Adrenal gland (tissue), 12 donors: ENCODE data around the gene EVA1C. TPM values are rescaled to one million over a fixed set of nuclear protein-coding genes. Genes with fewer than 3 reads are reported as not detected.

Source experiments
- DNase-seq, 7 donors: peaks; one replicate each; pipeline ENCODE4 v3.0.0-alpha.2; 2019 to 2020
- H3K27ac ChIP-seq, 5 donors: fragments of 200-600 bp; sonication (generic) in 4 of 5; 1 replicate in 3 of 5; 2 replicates in 2 of 5; pipeline versions ENCODE4 v1.5.1 to v1.8.0; 2016 to 2020; ENCODE audit warnings: mild to moderate bottlenecking in 1 of 5
- H3K27me3 ChIP-seq: fragments of 200-600 bp; 2 replicates; pipeline ENCODE4 v1.8.0; 2021
- H3K36me3 ChIP-seq, 2 donors: fragments of 200-600 bp; replicated peaks in 1 of 2; 1 replicate in 1 of 2; 2 replicates in 1 of 2; pipeline versions ENCODE4 v1.5.1 to v1.8.0; 2018 to 2022
- H3K4me1 ChIP-seq, 2 donors: fragments of 200-600 bp; replicated peaks in 1 of 2; 1 replicate in 1 of 2; 2 replicates in 1 of 2; pipeline versions ENCODE4 v1.5.1 to v1.8.0; 2018 to 2021
- H3K4me3 ChIP-seq, 4 donors: fragments of 200-600 bp; sonication (generic) in 3 of 4; one replicate each; pipeline ENCODE4 v1.5.1; 2016 to 2018
- H3K9me3 ChIP-seq, 3 donors: fragments of 200-600 bp; sonication (generic) in 1 of 3; replicated peaks in 1 of 3; 1 replicate in 2 of 3; 2 replicates in 1 of 3; pipeline versions ENCODE4 v1.5.1 to v1.8.0; 2016 to 2021
- POLR2A ChIP-seq, 2 donors: fragments of 450-650 bp; IDR thresholded peaks; one replicate each; pipeline ENCODE4 v1.6.1; 2017; ENCODE audit warnings: antibody characterized with exemption in 2 of 2, mild to moderate bottlenecking in 2 of 2, moderate library complexity in 1 of 2
- WGBS, 4 donors: extraction: QIAGEN DNeasy Blood & Tissue Kit in 2 of 4; methylation state at CpG; one replicate each; pipeline versions ENCODE4 v1.1.5 to v1.1.7; 2013 to 2017; 5-methylcytosine and 5-hydroxymethylcytosine counted together
- intact Hi-C, 2 donors: fragments of 100-400 bp; cut with DNase I; formaldehyde crosslinking; loops; one replicate each; pipeline versions ENCODE4 v1.14.1 to v1.15.0; 2022 to 2023
- polyA plus RNA-seq, 3 donors: library from polyadenylated mRNA; stranded (reverse); fragments of 200-250 nt in 2 of 3; fragments of 350-450 nt in 1 of 3; fragmentation: Illumina TruSeq in 1 of 3; extraction: RNeasy Lipid Tissue Mini Kit (QIAGEN cat#74804) in 1 of 3; gene quantifications; one replicate each; pipeline ENCODE4 v1.2.3, GENCODE V29; 2013 to 2014
- total RNA-seq, 9 donors: library from RNA; depleted of rRNA in 4 of 9; stranded (reverse); fragments of >200 nt in 4 of 9; fragments of 120-200 nt in 1 of 9; fragmentation: NEBNext Ultra II Directional in 1 of 9; extraction: Animal tissue kit (Norgen Biotek cat#: 25700) in 1 of 9; gene quantifications; one replicate each; pipeline versions ENCODE4 v1.1.0 to v1.2.4, GENCODE V29; 2013 to 2023
- TF ChIP-seq, protein P1 (sequence below), 6 experiments: fragments of 450-650 bp in 4 of 6; fragments of 200-600 bp in 2 of 6; sonication (generic) in 1 of 6; IDR thresholded peaks; 1 replicate in 5 of 6; 2 replicates in 1 of 6; pipeline versions ENCODE4 v1.5.1 to v1.8.0; 2016 to 2021; ENCODE audit warnings: antibody characterized with exemption in 6 of 6, mild to moderate bottlenecking in 2 of 6, moderate library complexity in 1 of 6
- donor health status: healthy with polysubstance abuse.
- donor health status: Bipolar disorder and iron deficiency.
- donor health status: DM: yes; HTN: yes; CAD: no.
- donor health status: DM: no; HTN: no; CAD: no.
- donor health status: DM: no; HTN: no; CAD: no.
- donor health status: DM: yes; HTN: yes; CAD: no.

The EVA1C gene
- total and polyA plus RNA-seq, 12 donors = 0.94 to 33.2 (median 12.1) TPM

DNA sequence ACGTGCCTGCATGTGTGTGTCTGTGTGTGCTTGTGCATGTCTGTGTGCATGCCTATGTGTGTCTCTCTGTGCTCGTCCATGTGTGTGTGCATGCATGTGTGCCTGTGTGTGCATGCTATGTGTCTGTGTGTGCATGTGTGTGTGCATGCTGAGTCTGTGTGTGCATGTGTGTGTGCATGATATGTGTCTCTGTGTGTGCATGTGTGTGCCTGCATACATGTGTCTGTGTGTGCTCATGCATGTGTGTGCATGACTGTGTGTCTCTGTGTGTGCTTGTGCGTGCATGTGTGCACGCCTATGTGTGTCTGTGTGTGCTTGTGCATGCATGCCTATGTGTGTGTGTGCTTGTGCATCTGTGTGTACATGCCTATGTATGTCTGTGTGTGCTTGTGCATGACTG, 120.5 kb downstream of the EVA1C start:
- DNase-seq = no peak
- Histone ChIP-seq H3K9me3 (no peaks in the 10 kb centered on the region), H3K4me3 (no peak overlapping the region), H3K4me1 (no peaks in the 10 kb centered on the region), H3K27me3 (no peaks in the 10 kb centered on the region), H3K27ac (no peak overlapping the region), H3K36me3 (no peaks in the 10 kb centered on the region)
- WGBS, 4 donors = 77 to 92% (median 85%) methylated on average over 3 to 4 of the region's 4 CpGs
- TF ChIP-seq POLR2A (IDR thresholded peaks at IDR 0.05) = no peak
- TF ChIP-seq, protein P1, sequence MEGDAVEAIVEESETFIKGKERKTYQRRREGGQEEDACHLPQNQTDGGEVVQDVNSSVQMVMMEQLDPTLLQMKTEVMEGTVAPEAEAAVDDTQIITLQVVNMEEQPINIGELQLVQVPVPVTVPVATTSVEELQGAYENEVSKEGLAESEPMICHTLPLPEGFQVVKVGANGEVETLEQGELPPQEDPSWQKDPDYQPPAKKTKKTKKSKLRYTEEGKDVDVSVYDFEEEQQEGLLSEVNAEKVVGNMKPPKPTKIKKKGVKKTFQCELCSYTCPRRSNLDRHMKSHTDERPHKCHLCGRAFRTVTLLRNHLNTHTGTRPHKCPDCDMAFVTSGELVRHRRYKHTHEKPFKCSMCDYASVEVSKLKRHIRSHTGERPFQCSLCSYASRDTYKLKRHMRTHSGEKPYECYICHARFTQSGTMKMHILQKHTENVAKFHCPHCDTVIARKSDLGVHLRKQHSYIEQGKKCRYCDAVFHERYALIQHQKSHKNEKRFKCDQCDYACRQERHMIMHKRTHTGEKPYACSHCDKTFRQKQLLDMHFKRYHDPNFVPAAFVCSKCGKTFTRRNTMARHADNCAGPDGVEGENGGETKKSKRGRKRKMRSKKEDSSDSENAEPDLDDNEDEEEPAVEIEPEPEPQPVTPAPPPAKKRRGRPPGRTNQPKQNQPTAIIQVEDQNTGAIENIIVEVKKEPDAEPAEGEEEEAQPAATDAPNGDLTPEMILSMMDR (IDR thresholded peaks at IDR 0.05) = no peak
- intact Hi-C loops = no loop called here

DNA sequence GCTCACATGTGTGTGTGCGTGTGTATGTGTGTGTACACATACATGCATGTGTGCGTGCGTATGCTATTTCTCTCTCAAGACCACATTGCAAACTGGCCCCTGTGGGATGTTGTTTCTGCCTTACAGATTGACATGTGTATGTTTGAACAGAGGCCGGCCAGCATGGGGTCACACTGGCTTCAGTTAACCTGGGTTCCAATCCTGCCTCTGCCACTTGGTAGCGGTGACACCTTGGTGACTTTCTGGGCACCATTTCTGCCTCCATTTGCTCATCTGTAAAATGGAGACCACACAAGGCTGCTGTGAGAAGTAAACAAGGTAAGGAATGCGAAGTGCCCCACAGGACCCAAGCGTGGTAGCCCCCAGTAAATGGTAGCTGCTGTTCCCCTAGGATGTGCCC, 121.1 kb downstream of the EVA1C start:
- no peaks in the 10 kb centered on the region for H3K4me1 ChIP-seq
- no peak overlapping the region for H3K27ac ChIP-seq
- intact Hi-C loops = no loop called here
- TF ChIP-seq, protein P1 (IDR thresholded peaks at IDR 0.05) = no peak
- no peak for TF ChIP-seq POLR2A (IDR thresholded peaks at IDR 0.05)
- 94 to 98% (median 95%) methylated on average over 4 to 7 of the region's 7 CpGs for WGBS, 4 donors
- no peak for DNase-seq
- H3K9me3 ChIP-seq = no peaks in the 10 kb centered on the region
- H3K36me3 ChIP-seq = no peaks in the 10 kb centered on the region
- H3K27me3 ChIP-seq = no peaks in the 10 kb centered on the region
- H3K4me3 ChIP-seq = no peak overlapping the region

DNA sequence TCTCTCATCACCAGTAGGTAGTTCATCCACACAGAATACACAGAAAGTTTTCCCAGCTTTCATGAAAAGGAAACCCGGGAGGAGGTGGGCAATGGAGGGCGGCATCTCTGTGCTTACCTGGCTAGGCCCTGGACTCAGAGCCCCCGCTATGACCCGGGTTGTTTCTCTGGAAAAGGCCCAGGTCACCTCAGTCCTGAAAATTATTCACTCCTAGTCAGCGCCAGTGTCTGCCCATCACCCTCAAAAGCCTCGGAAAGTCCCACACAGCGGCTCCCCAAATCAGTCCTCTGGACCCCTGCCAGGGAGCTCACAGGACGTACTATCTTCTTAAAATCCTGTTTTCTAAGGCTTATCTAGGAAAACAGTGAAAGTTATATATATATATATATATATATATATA, 121.6 kb downstream of the EVA1C start:
- Histone ChIP-seq H3K4me1 (no peaks in the 10 kb centered on the region), H3K27ac (no peak overlapping the region), H3K9me3 (no peaks in the 10 kb centered on the region), H3K27me3 (no peaks in the 10 kb centered on the region), H3K4me3 (no peak overlapping the region), H3K36me3 (no peaks in the 10 kb centered on the region)
- intact Hi-C loops = no loop called here
- TF ChIP-seq, protein P1 (IDR thresholded peaks at IDR 0.05) = no peak
- no peak for TF ChIP-seq POLR2A (IDR thresholded peaks at IDR 0.05)
- 85 to 91% (median 88%) methylated on average over 6 to 8 of the region's 8 CpGs for WGBS, 4 donors
- DNase-seq = no peak

DNA sequence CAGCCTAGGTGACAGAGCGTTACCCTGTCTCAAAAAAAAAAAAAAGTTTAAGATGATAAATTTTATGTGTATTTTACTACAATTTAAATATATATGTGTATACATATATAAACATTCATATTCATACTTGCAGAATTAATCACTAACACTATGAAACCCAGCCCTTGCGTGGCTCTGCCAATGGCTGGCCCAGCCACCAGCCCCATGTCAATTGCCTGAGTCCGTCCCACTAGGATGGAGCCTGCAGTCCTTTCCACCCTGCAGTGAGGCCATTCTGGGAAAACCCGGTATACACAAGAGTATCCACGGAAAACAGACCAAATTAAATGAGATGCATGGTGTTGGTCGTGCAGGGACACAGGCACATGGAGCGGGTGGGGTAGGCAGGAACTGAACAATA, 123.1 kb downstream of the EVA1C start:
- Histone ChIP-seq H3K36me3 (no peaks in the 10 kb centered on the region), H3K27ac (no peak overlapping the region), H3K4me1 (no peaks in the 10 kb centered on the region), H3K27me3 (no peaks in the 10 kb centered on the region), H3K4me3 (no peak overlapping the region), H3K9me3 (no peaks in the 10 kb centered on the region)
- 94 to 97% (median 96%) methylated on average over 7 of the region's 7 CpGs for WGBS, 4 donors
- no peak for DNase-seq
- intact Hi-C loops = no loop called here
- TF ChIP-seq, protein P1 (IDR thresholded peaks at IDR 0.05) = no peak
- no peak for TF ChIP-seq POLR2A (IDR thresholded peaks at IDR 0.05)
